ENCODE measurements around the gene ZBTB39.
"Not testable (repeated sequence)": the region's sequence is repeated elsewhere in the genome, so short reads cannot be mapped to it uniquely, and the experiment has no call there.

Gene ZBTB39

GRCh38 chr12:56993346-56993745, 13.0 kb downstream of the ZBTB39 start:
- no peak overlapping the region for H3K9ac ChIP-seq (ENCODE audit: low read depth in 1 of 2, low read length in 2 of 2)
- H3K27me3 ChIP-seq (ENCODE audit: control insufficient read depth in 2 of 2, insufficient read depth in 2 of 2, low read length in 2 of 2) = no peaks in the 10 kb centered on the region
- H3K4me3 ChIP-seq (ENCODE audit: low read length in 2 of 2) = no peak overlapping the region
- H3K36me3 ChIP-seq (ENCODE audit: control insufficient read depth in 2 of 2, insufficient read depth in 2 of 2, low read length in 2 of 2) = peaks cover 0 to 8% of the 10 kb centered on the region in 2 donors
- H3K27ac ChIP-seq (ENCODE audit: low read depth in 2 of 2, low read length in 2 of 2) = no peak overlapping the region
- no peaks in the 10 kb centered on the region for H3K9me3 ChIP-seq (ENCODE audit: control insufficient read depth in 2 of 2, low read length in 2 of 2)
- peaks cover 5 to 9% of the 10 kb centered on the region in 2 donors for H3K4me1 ChIP-seq (ENCODE audit: control insufficient read depth in 2 of 2, insufficient read depth in 2 of 2, low read length in 2 of 2)

DNA sequence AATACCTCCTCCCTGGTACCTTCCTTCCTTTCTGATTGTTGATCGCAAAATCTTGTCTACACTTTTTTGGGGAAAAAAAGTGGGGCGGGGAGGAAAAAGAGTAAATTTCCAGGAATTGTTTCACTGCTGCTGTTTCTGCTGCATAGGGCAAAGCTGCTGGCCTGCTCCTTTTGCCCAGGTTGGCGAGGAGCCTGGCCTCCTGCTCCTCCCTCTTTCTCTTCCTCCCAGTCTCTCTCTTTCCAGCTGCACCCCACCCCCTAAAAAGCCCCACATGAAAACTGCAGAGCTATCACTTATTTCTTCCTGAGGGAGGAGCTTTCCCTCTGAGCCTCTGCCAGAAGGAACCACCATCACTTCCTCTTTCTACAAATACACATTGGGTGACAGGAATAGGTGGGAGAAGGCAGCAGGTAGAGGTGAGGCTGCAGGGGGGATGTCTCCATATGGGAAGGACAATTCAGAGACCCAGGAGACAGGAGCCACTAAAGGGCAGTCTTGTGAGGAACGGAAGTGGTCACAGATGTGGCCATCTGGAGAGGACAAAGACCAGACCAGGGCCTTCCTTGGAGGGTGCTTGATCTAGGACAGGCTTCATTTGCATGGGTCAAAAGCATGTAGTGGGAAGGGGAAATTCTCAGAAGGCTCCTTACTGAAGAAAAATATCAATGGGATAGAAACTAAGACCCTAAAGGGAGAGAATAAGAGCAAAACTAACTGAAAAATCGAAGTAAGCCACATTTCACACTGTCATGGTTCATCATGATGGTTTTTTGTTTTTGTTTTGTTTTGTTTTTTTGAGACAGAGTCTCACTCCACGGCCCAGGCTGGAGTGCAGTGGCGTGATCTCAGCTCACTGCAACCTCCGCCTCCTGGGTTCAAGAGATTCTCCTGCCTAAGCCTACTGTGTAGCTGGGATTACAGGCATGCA, 14.8 kb downstream of the ZBTB39 start:
- H3K36me3 ChIP-seq (ENCODE audit: control insufficient read depth in 2 of 2, insufficient read depth in 2 of 2, low read length in 2 of 2) = peaks cover 0 to 6% of the 10 kb centered on the region in 2 donors
- peaks cover 5 to 9% of the 10 kb centered on the region in 2 donors for H3K4me1 ChIP-seq (ENCODE audit: control insufficient read depth in 2 of 2, insufficient read depth in 2 of 2, low read length in 2 of 2)
- H3K4me3 ChIP-seq (ENCODE audit: low read length in 2 of 2) = no peak overlapping the region
- H3K27ac ChIP-seq (ENCODE audit: low read depth in 2 of 2, low read length in 2 of 2) = peak overlapping the region in 1 of 2 donors; percentile 13
- H3K9ac ChIP-seq (ENCODE audit: low read depth in 1 of 2, low read length in 2 of 2) = no peak overlapping the region
- H3K9me3 ChIP-seq (ENCODE audit: control insufficient read depth in 2 of 2, low read length in 2 of 2) = no peaks in the 10 kb centered on the region
- no peaks in the 10 kb centered on the region for H3K27me3 ChIP-seq (ENCODE audit: control insufficient read depth in 2 of 2, insufficient read depth in 2 of 2, low read length in 2 of 2)

- Histone ChIP-seq H3K27me3 (ENCODE audit: control insufficient read depth in 2 of 2, insufficient read depth in 2 of 2, low read length in 2 of 2) (no peaks in the 10 kb centered on the region), H3K9me3 (ENCODE audit: control insufficient read depth in 2 of 2, low read length in 2 of 2) (no peaks in the 10 kb centered on the region), H3K27ac (ENCODE audit: low read depth in 2 of 2, low read length in 2 of 2) (peak overlapping the region in 1 of 2 donors; percentile 11), H3K4me3 (ENCODE audit: low read length in 2 of 2) (no peak overlapping the region), H3K9ac (ENCODE audit: low read depth in 1 of 2, low read length in 2 of 2) (no peak overlapping the region), H3K36me3 (ENCODE audit: control insufficient read depth in 2 of 2, insufficient read depth in 2 of 2, low read length in 2 of 2) (peaks cover 0 to 6% of the 10 kb centered on the region in 2 donors), H3K4me1 (ENCODE audit: control insufficient read depth in 2 of 2, insufficient read depth in 2 of 2, low read length in 2 of 2) (peaks cover 5 to 9% of the 10 kb centered on the region in 2 donors)
Observed at GRCh38 chr12:56990648-56991318, 15.6 kb downstream of the ZBTB39 start.

DNA sequence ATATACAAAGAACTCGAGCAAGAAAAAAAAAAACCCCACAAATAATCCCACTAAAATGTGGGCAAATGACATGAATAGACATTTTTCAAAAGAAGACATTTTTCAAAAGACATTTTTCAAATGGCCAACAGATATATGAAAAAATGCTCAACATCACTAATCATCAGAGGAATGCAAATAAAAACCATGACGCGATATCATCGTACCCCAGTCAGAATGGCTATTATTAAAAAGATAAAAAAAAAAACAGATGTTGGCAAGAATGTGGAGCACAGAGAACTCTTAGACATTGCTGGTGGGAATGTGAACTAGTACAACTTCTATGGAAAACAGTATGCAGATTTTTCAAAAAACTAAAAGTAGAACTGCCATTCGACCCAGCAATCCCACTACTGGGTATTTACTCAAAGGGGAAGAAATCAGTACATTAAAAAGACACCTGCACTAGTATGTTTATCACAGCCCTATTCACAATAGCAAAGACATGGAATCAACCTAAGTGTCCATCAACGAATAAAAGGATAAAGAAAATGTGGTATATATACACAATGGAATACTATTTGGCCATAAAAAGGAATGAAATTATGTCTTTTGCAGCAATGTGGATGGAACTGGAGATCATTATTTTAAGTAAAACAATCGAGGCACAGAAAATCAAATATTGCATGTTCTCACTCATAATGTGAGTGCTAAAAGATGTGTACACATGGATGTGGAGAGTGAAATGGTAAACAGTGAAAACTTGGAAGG, 16.3 kb downstream of the ZBTB39 start:
- H3K4me1 ChIP-seq (ENCODE audit: control insufficient read depth in 2 of 2, insufficient read depth in 2 of 2, low read length in 2 of 2) = peaks cover 5 to 9% of the 10 kb centered on the region in 2 donors
- H3K9ac ChIP-seq (ENCODE audit: low read depth in 1 of 2, low read length in 2 of 2) = no peak overlapping the region
- no peak overlapping the region for H3K27ac ChIP-seq (ENCODE audit: low read depth in 2 of 2, low read length in 2 of 2)
- H3K36me3 ChIP-seq (ENCODE audit: control insufficient read depth in 2 of 2, insufficient read depth in 2 of 2, low read length in 2 of 2) = no peaks in the 10 kb centered on the region
- no peaks in the 10 kb centered on the region for H3K9me3 ChIP-seq (ENCODE audit: control insufficient read depth in 2 of 2, low read length in 2 of 2)
- H3K4me3 ChIP-seq (ENCODE audit: low read length in 2 of 2) = no peak overlapping the region
- no peaks in the 10 kb centered on the region for H3K27me3 ChIP-seq (ENCODE audit: control insufficient read depth in 2 of 2, insufficient read depth in 2 of 2, low read length in 2 of 2)

DNA sequence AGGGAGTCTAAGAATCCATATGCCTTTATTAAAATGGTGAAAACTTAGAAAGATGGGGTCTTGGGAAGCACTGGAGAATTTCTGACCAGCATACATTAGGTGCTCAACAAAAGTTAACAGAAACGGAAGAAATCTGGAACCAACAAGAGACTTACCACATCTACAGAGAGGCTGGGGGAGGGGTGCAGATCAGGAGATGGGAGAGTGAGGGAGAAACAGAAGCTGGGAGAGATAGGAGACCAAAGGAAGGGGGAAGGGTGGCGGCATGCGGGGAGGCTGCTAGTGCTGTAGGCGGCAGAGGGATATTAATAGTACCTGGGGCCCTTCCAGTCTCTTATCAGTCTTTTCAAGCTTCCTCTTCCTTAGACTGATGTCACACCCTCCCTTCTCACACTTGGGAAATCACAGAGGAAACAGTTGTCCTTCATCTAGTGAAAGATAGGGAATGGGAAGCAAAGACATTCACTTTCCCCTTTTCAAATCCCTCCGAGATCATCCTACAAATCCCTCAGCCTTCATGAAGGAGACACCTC, 18.1 kb downstream of the ZBTB39 start:
- Histone ChIP-seq H3K27me3 (ENCODE audit: control insufficient read depth in 2 of 2, insufficient read depth in 2 of 2, low read length in 2 of 2) (no peaks in the 10 kb centered on the region), H3K27ac (ENCODE audit: low read depth in 2 of 2, low read length in 2 of 2) (no peak overlapping the region), H3K36me3 (ENCODE audit: control insufficient read depth in 2 of 2, insufficient read depth in 2 of 2, low read length in 2 of 2) (no peaks in the 10 kb centered on the region), H3K9ac (ENCODE audit: low read depth in 1 of 2, low read length in 2 of 2) (no peak overlapping the region), H3K4me1 (ENCODE audit: control insufficient read depth in 2 of 2, insufficient read depth in 2 of 2, low read length in 2 of 2) (peaks cover 5 to 9% of the 10 kb centered on the region in 2 donors), H3K4me3 (ENCODE audit: low read length in 2 of 2) (no peak overlapping the region), H3K9me3 (ENCODE audit: control insufficient read depth in 2 of 2, low read length in 2 of 2) (no peaks in the 10 kb centered on the region)

DNA sequence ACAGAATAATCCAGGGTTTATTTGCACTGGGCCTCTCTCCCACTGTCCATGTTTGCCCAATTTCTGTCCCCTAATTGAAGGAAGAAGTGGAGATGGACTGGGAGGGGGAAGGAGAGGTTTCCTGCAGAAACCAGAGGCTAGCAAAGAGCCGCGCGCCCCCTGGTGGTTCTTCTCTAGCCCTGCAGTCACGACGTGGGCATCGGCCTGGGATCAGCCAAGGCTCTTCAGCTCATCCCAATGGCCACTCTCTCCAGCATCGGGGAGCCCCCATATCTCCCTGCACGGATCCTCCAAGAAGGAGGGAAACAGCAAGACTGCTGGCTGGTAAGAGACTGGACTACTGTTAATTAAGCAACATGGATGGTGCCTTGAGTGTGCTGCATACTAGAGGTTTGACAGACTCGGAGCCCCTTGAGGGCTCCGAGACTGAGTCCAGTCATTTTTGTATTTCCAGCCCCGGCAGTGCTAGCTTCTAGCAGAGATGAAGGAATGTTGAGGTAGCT, 18.7 kb downstream of the ZBTB39 start:
- Histone ChIP-seq H3K4me1 (ENCODE audit: control insufficient read depth in 2 of 2, insufficient read depth in 2 of 2, low read length in 2 of 2) (peaks cover 5 to 9% of the 10 kb centered on the region in 2 donors), H3K9ac (ENCODE audit: low read depth in 1 of 2, low read length in 2 of 2) (no peak overlapping the region), H3K27ac (ENCODE audit: low read depth in 2 of 2, low read length in 2 of 2) (no peak overlapping the region), H3K9me3 (ENCODE audit: control insufficient read depth in 2 of 2, low read length in 2 of 2) (no peaks in the 10 kb centered on the region), H3K4me3 (ENCODE audit: low read length in 2 of 2) (no peak overlapping the region), H3K36me3 (ENCODE audit: control insufficient read depth in 2 of 2, insufficient read depth in 2 of 2, low read length in 2 of 2) (no peaks in the 10 kb centered on the region), H3K27me3 (ENCODE audit: control insufficient read depth in 2 of 2, insufficient read depth in 2 of 2, low read length in 2 of 2) (no peaks in the 10 kb centered on the region)

DNA sequence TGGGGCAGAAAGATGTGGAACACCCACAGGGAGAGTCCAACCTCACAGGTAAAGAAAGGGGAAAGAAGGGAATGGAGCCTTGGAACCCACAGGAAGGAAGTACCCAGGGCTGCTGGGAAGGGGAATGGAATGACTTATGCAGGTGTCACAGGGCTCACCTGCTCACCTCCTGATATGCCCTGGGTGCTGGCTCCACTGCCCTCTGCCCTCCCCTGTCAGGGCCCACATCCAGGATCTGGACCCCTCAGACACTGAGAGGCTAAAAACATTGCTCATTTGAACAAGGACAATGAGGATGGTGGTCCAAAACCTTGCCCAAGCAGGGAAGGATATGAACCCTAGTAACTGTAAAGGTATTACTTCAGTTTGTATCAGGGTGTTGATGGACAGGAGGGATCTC, 19.3 kb downstream of the ZBTB39 start:
- H3K4me1 ChIP-seq (ENCODE audit: control insufficient read depth in 2 of 2, insufficient read depth in 2 of 2, low read length in 2 of 2) = peaks cover 5 to 9% of the 10 kb centered on the region in 2 donors
- no peak overlapping the region for H3K27ac ChIP-seq (ENCODE audit: low read depth in 2 of 2, low read length in 2 of 2)
- no peak overlapping the region for H3K9ac ChIP-seq (ENCODE audit: low read depth in 1 of 2, low read length in 2 of 2)
- H3K4me3 ChIP-seq (ENCODE audit: low read length in 2 of 2) = no peak overlapping the region
- no peaks in the 10 kb centered on the region for H3K36me3 ChIP-seq (ENCODE audit: control insufficient read depth in 2 of 2, insufficient read depth in 2 of 2, low read length in 2 of 2)
- no peaks in the 10 kb centered on the region for H3K9me3 ChIP-seq (ENCODE audit: control insufficient read depth in 2 of 2, low read length in 2 of 2)
- no peaks in the 10 kb centered on the region for H3K27me3 ChIP-seq (ENCODE audit: control insufficient read depth in 2 of 2, insufficient read depth in 2 of 2, low read length in 2 of 2)

DNA sequence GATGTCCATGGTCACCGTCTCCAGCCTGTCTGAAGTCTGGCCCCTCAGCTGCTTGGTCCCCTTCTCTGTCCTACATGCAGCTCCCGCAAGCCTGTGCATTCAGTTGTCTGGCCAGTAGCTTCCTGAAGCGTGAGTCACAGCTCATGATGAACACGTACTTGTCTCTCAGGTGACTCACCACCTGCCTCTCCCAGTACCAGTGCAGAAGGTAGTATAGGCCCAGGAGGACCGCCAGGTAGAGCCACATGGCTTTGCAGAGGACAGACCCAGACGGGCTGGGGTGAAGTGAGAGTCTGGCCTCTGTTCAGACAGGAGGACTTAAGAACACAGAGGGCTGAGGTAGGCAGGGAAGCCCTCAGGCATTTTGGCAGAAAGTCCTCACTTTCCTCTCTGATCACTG, 20.6 kb downstream of the ZBTB39 start:
- not testable (repeated sequence) for H3K4me1 ChIP-seq (ENCODE audit: control insufficient read depth in 2 of 2, insufficient read depth in 2 of 2, low read length in 2 of 2); H3K36me3 ChIP-seq (ENCODE audit: control insufficient read depth in 2 of 2, insufficient read depth in 2 of 2, low read length in 2 of 2); H3K27me3 ChIP-seq (ENCODE audit: control insufficient read depth in 2 of 2, insufficient read depth in 2 of 2, low read length in 2 of 2); H3K27ac ChIP-seq (ENCODE audit: low read depth in 2 of 2, low read length in 2 of 2); H3K9me3 ChIP-seq (ENCODE audit: control insufficient read depth in 2 of 2, low read length in 2 of 2); H3K4me3 ChIP-seq (ENCODE audit: low read length in 2 of 2); H3K9ac ChIP-seq (ENCODE audit: low read depth in 1 of 2, low read length in 2 of 2)

GRCh38 chr12:56983386-56983785, 23.0 kb downstream of the ZBTB39 start:
- no peak overlapping the region for H3K27ac ChIP-seq (ENCODE audit: low read depth in 2 of 2, low read length in 2 of 2)
- no peaks in the 10 kb centered on the region for H3K36me3 ChIP-seq (ENCODE audit: control insufficient read depth in 2 of 2, insufficient read depth in 2 of 2, low read length in 2 of 2)
- H3K9me3 ChIP-seq (ENCODE audit: control insufficient read depth in 2 of 2, low read length in 2 of 2) = no peaks in the 10 kb centered on the region
- H3K9ac ChIP-seq (ENCODE audit: low read depth in 1 of 2, low read length in 2 of 2) = no peak overlapping the region
- H3K27me3 ChIP-seq (ENCODE audit: control insufficient read depth in 2 of 2, insufficient read depth in 2 of 2, low read length in 2 of 2) = no peaks in the 10 kb centered on the region
- no peak overlapping the region for H3K4me3 ChIP-seq (ENCODE audit: low read length in 2 of 2)
- no peaks in the 10 kb centered on the region for H3K4me1 ChIP-seq (ENCODE audit: control insufficient read depth in 2 of 2, insufficient read depth in 2 of 2, low read length in 2 of 2)
